Effector memory CD4-positive, alpha-beta T cell (primary cell): ENCODE results near the gene PDLIM3.
"Not testable (repeated sequence)": the region's sequence is repeated elsewhere in the genome, so short reads cannot be mapped to it uniquely, and the experiment has no call there.

ENCODE experiments used
- DNase-seq, 3 donors: peaks; one replicate each; pipeline ENCODE4 v3.0.0-alpha.2; 2020
- H3K27ac ChIP-seq: 2 replicates; pipeline ENCODE4 v1.7.0; 2013; ENCODE audit warnings: mild to moderate bottlenecking, low read length, moderate library complexity; ENCODE audit not compliant: insufficient read depth, poor library complexity, severe bottlenecking
- H3K27me3 ChIP-seq: replicated peaks from 2 replicates; pipeline ENCODE4 v1.7.0; 2013; ENCODE audit warnings: mild to moderate bottlenecking, low read length; ENCODE audit not compliant: insufficient read depth, control insufficient read depth, poor library complexity, severe bottlenecking
- H3K36me3 ChIP-seq: 2 replicates; pipeline ENCODE4 v1.7.0; 2013; ENCODE audit warnings: mild to moderate bottlenecking, low read length, moderate library complexity; ENCODE audit not compliant: control insufficient read depth, insufficient read depth
- H3K4me1 ChIP-seq: 2 replicates; pipeline ENCODE4 v1.7.0; 2013; ENCODE audit warnings: low read length, mild to moderate bottlenecking; ENCODE audit not compliant: control insufficient read depth, insufficient read depth, poor library complexity, severe bottlenecking
- H3K4me3 ChIP-seq: 2 replicates; pipeline ENCODE4 v1.7.0; 2013; ENCODE audit warnings: low read length, low read depth, mild to moderate bottlenecking; ENCODE audit not compliant: insufficient read depth, poor library complexity, severe bottlenecking
- H3K9me3 ChIP-seq: 2 replicates; pipeline ENCODE4 v1.7.0; 2013; ENCODE audit warnings: mild to moderate bottlenecking, low read length, moderate library complexity; ENCODE audit not compliant: control insufficient read depth

PDLIM3 gene

DNA sequence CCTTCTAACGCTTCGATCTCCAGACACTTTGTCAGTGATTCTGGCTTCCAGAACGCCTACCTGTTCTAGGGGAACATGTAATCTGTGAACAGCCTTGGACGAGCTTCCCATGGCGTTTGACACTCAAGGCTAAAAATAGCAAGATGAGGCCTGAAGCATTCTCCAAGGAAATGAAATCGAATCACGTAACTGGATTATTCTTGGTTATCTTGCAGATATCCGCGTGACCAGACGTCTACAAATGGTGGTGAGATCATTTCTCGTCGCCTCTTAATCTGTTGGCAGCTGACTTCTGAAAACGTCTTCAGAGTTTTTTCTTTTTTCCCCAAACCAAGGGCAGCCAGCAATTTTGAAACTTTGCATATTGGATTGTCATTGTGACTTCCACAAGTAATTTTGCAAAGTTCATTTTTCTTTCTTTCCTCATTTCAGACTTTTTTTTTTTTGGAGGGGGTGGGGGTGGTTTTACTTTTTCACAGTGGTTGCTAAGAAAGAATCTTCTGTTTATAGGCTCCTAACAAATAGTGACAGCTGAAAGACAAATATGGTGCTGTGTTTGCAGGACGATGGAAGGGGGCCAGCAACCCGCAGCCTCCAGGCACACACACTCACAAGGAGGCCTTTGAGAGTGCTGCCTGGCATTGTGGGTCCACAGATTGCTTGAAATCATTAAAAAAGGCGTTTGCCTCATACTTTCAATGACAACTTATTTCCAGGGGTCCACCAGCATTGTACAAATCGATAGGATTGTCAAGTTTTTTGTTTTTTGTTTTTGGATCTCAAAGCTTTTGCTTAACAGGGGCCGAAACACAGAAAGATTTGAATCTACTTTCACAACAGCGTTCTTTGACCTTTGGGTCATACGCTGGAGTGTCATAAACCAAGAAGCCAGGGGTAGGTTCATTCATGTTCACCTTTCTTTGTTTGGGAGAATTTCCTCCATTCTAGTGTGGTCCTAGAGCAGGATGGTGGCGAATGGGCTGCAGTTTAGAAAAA lies 32.4 kb upstream of the PDLIM3 start:
- Histone ChIP-seq H3K27ac (no peak overlapping the region), H3K27me3 (peaks cover 3% of the 10 kb centered on the region), H3K36me3 (no peaks in the 10 kb centered on the region), H3K4me1 (no peaks in the 10 kb centered on the region), H3K4me3 (no peak overlapping the region), H3K9me3 (no peaks in the 10 kb centered on the region)
- no peak for DNase-seq

DNA sequence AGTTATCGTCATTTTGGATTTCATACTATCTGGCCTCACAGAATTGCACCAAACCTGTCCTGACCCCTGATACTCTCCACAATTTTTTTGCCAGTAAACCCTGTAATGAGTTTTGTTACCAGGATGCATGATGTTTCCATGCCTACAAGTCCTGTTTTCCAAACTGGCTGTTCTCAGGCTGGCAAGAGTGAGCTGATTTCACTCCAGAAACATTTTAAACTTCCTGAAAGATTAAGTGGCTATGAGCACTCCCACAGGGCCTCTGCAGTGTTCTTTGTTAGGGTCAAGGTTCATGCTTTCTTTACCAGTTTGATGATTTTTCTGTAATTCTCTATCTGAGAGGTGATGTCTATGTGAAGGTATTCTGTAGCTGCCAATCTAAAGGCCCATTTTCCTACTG lies 31.7 kb upstream of the PDLIM3 start:
- Histone ChIP-seq H3K27me3 (peaks cover 3% of the 10 kb centered on the region), H3K36me3 (no peaks in the 10 kb centered on the region), H3K9me3 (no peaks in the 10 kb centered on the region), H3K4me3 (no peak overlapping the region), H3K4me1 (no peaks in the 10 kb centered on the region), H3K27ac (no peak overlapping the region)
- no peak for DNase-seq

DNA sequence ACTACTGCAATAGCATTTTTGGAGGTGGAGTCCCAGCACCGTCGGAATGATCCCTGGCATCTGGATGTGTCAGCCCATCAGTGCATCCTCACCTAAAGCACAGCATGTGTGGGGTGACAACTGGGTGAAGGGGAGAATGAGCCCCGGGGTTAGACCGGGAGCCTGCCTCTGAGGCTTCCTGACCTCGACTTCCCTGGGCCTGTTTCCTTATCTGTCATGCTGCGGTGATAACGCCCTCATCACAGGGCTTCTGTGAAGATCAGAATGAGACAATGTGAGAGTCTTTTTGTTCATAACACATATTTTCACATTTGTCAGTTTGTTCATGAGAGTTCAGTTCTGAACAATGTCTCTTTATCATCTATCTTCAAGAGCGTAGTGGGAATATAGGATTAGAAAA lies 31.1 kb upstream of the PDLIM3 start:
- Histone ChIP-seq H3K36me3 (no peaks in the 10 kb centered on the region), H3K4me3 (no peak overlapping the region), H3K27me3 (peaks cover 3% of the 10 kb centered on the region), H3K4me1 (no peaks in the 10 kb centered on the region), H3K27ac (no peak overlapping the region), H3K9me3 (no peaks in the 10 kb centered on the region)
- no peak for DNase-seq

- DNase-seq: no peak
- peaks cover 3% of the 10 kb centered on the region for H3K27me3 ChIP-seq
Observed at GRCh38 chr4:185565696-185566095, 30.4 kb upstream of the PDLIM3 start.

GRCh38 chr4:185564349-185564748 lies 29.0 kb upstream of the PDLIM3 start:
- Histone ChIP-seq H3K27ac (no peak overlapping the region), H3K27me3 (peaks cover 3% of the 10 kb centered on the region), H3K9me3 (no peaks in the 10 kb centered on the region), H3K36me3 (no peaks in the 10 kb centered on the region), H3K4me1 (no peaks in the 10 kb centered on the region), H3K4me3 (no peak overlapping the region)
- no peak for DNase-seq

More at GRCh38 chr4:185565696-185566095, 30.4 kb upstream of the PDLIM3 start:
- Histone ChIP-seq H3K4me3 (no peak overlapping the region), H3K4me1 (no peaks in the 10 kb centered on the region), H3K9me3 (no peaks in the 10 kb centered on the region), H3K36me3 (no peaks in the 10 kb centered on the region), H3K27ac (no peak overlapping the region)

- H3K4me1 ChIP-seq: no peaks in the 10 kb centered on the region
- peaks cover 3% of the 10 kb centered on the region for H3K27me3 ChIP-seq
- H3K9me3 ChIP-seq: no peaks in the 10 kb centered on the region
- no peak overlapping the region for H3K27ac ChIP-seq
- no peaks in the 10 kb centered on the region for H3K36me3 ChIP-seq
- no peak for DNase-seq
- no peak overlapping the region for H3K4me3 ChIP-seq
Observed at GRCh38 chr4:185562531-185562930, 27.2 kb upstream of the PDLIM3 start.

DNA sequence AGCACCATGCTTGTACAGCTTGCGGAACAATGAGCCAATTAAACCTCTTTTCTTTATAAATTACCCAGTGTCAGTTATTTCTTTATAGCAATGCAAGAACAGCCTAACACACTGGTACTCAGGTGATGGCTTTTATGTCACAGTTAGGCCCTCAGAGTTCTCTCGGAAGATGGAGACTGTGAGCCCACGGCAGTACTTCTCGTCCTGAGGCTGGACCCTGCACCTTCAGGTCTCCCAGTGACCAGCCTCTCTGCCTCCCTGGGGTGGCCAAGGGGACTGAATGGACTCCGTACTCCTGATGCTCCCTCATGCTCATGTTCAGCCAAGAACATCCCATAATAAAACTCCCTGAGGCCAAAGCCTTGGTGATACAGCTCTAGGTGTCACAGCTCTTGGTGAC lies 25.0 kb upstream of the PDLIM3 start:
- Histone ChIP-seq H3K4me1 (no peaks in the 10 kb centered on the region), H3K27ac (no peak overlapping the region), H3K9me3 (no peaks in the 10 kb centered on the region), H3K4me3 (no peak overlapping the region), H3K27me3 (peaks cover 3% of the 10 kb centered on the region), H3K36me3 (no peaks in the 10 kb centered on the region)
- DNase-seq: no peak

DNA sequence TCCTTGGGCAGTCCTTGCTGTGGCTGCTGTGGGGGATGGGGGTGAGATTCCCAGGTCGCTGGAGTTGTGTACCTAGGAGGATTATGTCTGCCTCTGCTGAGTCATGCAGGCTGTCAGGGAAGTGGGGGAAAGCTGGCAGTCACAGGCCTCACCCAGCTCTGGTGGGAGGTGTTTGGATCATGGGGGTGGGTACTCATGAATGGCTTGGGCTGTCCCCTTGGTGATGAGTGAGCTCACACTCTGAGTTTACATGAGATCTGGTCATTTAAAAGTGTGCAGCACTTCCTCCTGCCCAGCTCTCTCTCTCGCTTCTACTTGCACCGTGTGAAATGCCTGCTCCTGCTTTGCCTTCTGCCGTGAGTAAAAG lies 24.6 kb upstream of the PDLIM3 start:
- Histone ChIP-seq H3K27ac (no peak overlapping the region), H3K36me3 (no peaks in the 10 kb centered on the region), H3K27me3 (peaks cover 3% of the 10 kb centered on the region), H3K9me3 (no peaks in the 10 kb centered on the region), H3K4me1 (no peaks in the 10 kb centered on the region), H3K4me3 (no peak overlapping the region)
- DNase-seq: no peak

- H3K4me3 ChIP-seq, H3K27ac ChIP-seq, DNase-seq, H3K4me1 ChIP-seq, H3K27me3 ChIP-seq, H3K36me3 ChIP-seq, H3K9me3 ChIP-seq: not testable (repeated sequence)
Observed at GRCh38 chr4:185559251-185559914, 24.1 kb upstream of the PDLIM3 start.
